Measurements from ENCODE around the gene TMEM163.
"Not testable (repeated sequence)": the region's sequence is repeated elsewhere in the genome, so short reads cannot be mapped to it uniquely, and the experiment has no call there.

The TMEM163 gene

GRCh38 chr2:134592377-134592776, 126.4 kb downstream of the TMEM163 start:
- Histone ChIP-seq H3K4me1 (ENCODE audit: insufficient read depth, low read length, severe bottlenecking) (no peaks in the 10 kb centered on the region), H3K9me3 (ENCODE audit: low read length) (0 out of 2 replicates have a peak, but pooled peaks cover 3% of the 10 kb centered on the region), H3K27me3 (ENCODE audit: insufficient read depth, low read length) (no peaks in the 10 kb centered on the region), H3K4me3 (ENCODE audit: low read depth, low read length, poor library complexity, severe bottlenecking) (no peak overlapping the region), H3K36me3 (ENCODE audit: insufficient read depth, low read length) (no peaks in the 10 kb centered on the region), H3K9me2 (ENCODE audit: low read depth, low read length) (no peaks in the 10 kb centered on the region), H3K79me2 (ENCODE audit: insufficient read depth, low read length) (no peaks in the 10 kb centered on the region), H3K4me2 (ENCODE audit: low read length) (no peak overlapping the region), H3K27ac (ENCODE audit: low read depth, low read length, poor library complexity, severe bottlenecking) (no peak overlapping the region), H2AFZ (ENCODE audit: low read length) (no peak overlapping the region), H3F3A (ENCODE audit: insufficient read depth, low read length) (no peaks in the 10 kb centered on the region), H4K20me1 (ENCODE audit: insufficient read depth, low read length) (no peaks in the 10 kb centered on the region), H3K9ac (ENCODE audit: low read length) (no peak overlapping the region)
- TF ChIP-seq, protein P1, sequence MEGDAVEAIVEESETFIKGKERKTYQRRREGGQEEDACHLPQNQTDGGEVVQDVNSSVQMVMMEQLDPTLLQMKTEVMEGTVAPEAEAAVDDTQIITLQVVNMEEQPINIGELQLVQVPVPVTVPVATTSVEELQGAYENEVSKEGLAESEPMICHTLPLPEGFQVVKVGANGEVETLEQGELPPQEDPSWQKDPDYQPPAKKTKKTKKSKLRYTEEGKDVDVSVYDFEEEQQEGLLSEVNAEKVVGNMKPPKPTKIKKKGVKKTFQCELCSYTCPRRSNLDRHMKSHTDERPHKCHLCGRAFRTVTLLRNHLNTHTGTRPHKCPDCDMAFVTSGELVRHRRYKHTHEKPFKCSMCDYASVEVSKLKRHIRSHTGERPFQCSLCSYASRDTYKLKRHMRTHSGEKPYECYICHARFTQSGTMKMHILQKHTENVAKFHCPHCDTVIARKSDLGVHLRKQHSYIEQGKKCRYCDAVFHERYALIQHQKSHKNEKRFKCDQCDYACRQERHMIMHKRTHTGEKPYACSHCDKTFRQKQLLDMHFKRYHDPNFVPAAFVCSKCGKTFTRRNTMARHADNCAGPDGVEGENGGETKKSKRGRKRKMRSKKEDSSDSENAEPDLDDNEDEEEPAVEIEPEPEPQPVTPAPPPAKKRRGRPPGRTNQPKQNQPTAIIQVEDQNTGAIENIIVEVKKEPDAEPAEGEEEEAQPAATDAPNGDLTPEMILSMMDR (IDR thresholded peaks at IDR 0.05; ENCODE audit: low read length), result no peak
- no peak for TF ChIP-seq EZH2 (IDR thresholded peaks at IDR 0.05; ENCODE audit: borderline replicate concordance, low read length)

GRCh38 chr2:134591526-134591925, 127.3 kb downstream of the TMEM163 start:
- H3K4me1 ChIP-seq (ENCODE audit: insufficient read depth, low read length, severe bottlenecking), result no peaks in the 10 kb centered on the region
- no peaks in the 10 kb centered on the region for H3K9me2 ChIP-seq (ENCODE audit: low read depth, low read length)
- H3K27me3 ChIP-seq (ENCODE audit: insufficient read depth, low read length), result no peaks in the 10 kb centered on the region
- H3K36me3 ChIP-seq (ENCODE audit: insufficient read depth, low read length), result no peaks in the 10 kb centered on the region
- 0 out of 2 replicates have a peak, but pooled peaks cover 3% of the 10 kb centered on the region for H3K9me3 ChIP-seq (ENCODE audit: low read length)
- H2AFZ ChIP-seq (ENCODE audit: low read length), result no peak overlapping the region
- TF ChIP-seq, protein P1 (IDR thresholded peaks at IDR 0.05; ENCODE audit: low read length), result no peak
- no peak for TF ChIP-seq EZH2 (IDR thresholded peaks at IDR 0.05; ENCODE audit: borderline replicate concordance, low read length)
- H3K79me2 ChIP-seq (ENCODE audit: insufficient read depth, low read length), result no peaks in the 10 kb centered on the region
- no peaks in the 10 kb centered on the region for H4K20me1 ChIP-seq (ENCODE audit: insufficient read depth, low read length)
- no peak overlapping the region for H3K4me2 ChIP-seq (ENCODE audit: low read length)
- no peak overlapping the region for H3K4me3 ChIP-seq (ENCODE audit: low read depth, low read length, poor library complexity, severe bottlenecking)
- H3F3A ChIP-seq (ENCODE audit: insufficient read depth, low read length), result no peaks in the 10 kb centered on the region
- H3K9ac ChIP-seq (ENCODE audit: low read length), result no peak overlapping the region
- no peak overlapping the region for H3K27ac ChIP-seq (ENCODE audit: low read depth, low read length, poor library complexity, severe bottlenecking)

DNA sequence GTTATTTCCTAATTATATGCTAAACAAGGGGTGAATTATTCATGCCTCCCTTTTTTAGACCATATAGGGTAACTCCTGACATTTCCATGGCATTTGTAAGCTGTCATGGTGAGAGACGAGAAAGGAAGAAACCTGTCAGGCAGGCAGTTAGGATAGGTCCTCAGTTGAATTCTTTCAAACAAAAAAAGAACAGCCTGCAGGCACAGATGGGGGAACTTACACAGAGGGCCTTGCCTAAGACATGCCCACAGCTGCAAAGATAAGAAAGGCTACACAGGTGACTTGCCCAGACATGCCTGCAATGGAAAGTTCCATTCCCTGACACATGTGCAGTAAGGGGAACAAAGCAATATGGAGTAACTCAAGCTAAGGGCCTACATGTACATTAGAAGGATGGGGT, 128.1 kb downstream of the TMEM163 start:
- Histone ChIP-seq H3K9me2 (ENCODE audit: low read depth, low read length) (no peaks in the 10 kb centered on the region), H3K4me3 (ENCODE audit: low read depth, low read length, poor library complexity, severe bottlenecking) (no peak overlapping the region), H3K4me1 (ENCODE audit: insufficient read depth, low read length, severe bottlenecking) (no peaks in the 10 kb centered on the region), H3K27ac (ENCODE audit: low read depth, low read length, poor library complexity, severe bottlenecking) (no peak overlapping the region), H3K4me2 (ENCODE audit: low read length) (no peak overlapping the region), H3K79me2 (ENCODE audit: insufficient read depth, low read length) (no peaks in the 10 kb centered on the region), H3K9ac (ENCODE audit: low read length) (no peak overlapping the region), H3K9me3 (ENCODE audit: low read length) (0 out of 2 replicates have a peak, but pooled peaks cover 3% of the 10 kb centered on the region), H4K20me1 (ENCODE audit: insufficient read depth, low read length) (no peaks in the 10 kb centered on the region), H3F3A (ENCODE audit: insufficient read depth, low read length) (no peaks in the 10 kb centered on the region), H2AFZ (ENCODE audit: low read length) (no peak overlapping the region), H3K27me3 (ENCODE audit: insufficient read depth, low read length) (no peaks in the 10 kb centered on the region), H3K36me3 (ENCODE audit: insufficient read depth, low read length) (no peaks in the 10 kb centered on the region)
- no peak for TF ChIP-seq EZH2 (IDR thresholded peaks at IDR 0.05; ENCODE audit: borderline replicate concordance, low read length)
- TF ChIP-seq, protein P1 (IDR thresholded peaks at IDR 0.05; ENCODE audit: low read length), result no peak

DNA sequence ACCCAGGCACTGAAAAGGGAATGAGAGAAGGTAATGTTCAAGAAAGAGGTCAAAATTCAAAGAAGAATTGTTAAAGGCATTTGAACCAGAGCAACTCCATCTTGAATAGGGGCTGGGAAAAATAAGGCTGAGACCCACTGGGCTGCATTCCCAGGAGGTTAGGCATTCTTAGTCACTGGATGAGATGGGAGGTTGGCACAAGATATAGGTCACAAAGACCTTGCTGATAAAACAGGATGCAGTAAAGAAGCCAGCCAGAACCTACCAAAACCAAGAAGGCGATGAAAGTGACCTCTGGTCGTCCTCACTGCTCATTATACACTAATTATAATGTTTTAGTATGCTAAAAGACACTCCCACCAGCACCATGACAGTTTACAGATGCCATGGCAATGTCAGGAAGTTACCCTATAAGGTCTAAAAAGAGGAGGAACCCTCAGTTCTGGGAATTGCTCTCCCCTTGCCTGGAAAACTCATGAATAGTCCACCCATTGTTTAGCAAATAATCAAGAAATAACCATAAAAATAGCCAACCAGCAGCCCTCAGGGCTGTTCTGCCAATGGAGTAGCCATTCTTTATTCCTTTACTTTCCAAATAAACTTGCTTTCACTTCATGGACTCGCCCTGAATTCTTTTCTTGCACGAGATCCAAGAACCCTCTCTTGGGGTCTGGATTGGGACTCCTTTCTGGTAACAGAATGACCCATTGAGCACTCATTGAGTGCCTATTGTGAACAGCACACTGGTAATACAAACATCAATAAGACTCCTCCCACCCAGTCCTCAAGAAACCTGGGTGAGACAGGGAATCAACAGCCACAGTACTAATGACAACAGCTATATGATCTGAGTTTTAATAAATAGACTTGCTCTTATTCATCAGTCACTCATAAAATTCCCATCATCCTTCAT, 129.4 kb downstream of the TMEM163 start:
- H3K9me2 ChIP-seq (ENCODE audit: low read depth, low read length); H3K27ac ChIP-seq (ENCODE audit: low read depth, low read length, poor library complexity, severe bottlenecking); H3F3A ChIP-seq (ENCODE audit: insufficient read depth, low read length); H4K20me1 ChIP-seq (ENCODE audit: insufficient read depth, low read length); H3K4me3 ChIP-seq (ENCODE audit: low read depth, low read length, poor library complexity, severe bottlenecking); H3K36me3 ChIP-seq (ENCODE audit: insufficient read depth, low read length); H3K4me2 ChIP-seq (ENCODE audit: low read length); H3K4me1 ChIP-seq (ENCODE audit: insufficient read depth, low read length, severe bottlenecking); H2AFZ ChIP-seq (ENCODE audit: low read length); H3K9ac ChIP-seq (ENCODE audit: low read length); H3K27me3 ChIP-seq (ENCODE audit: insufficient read depth, low read length); H3K9me3 ChIP-seq (ENCODE audit: low read length); H3K79me2 ChIP-seq (ENCODE audit: insufficient read depth, low read length): not testable (repeated sequence)

Data from OCI-LY1 (cell line).